ENCODE results near the gene GPR157. TPM values are rescaled to one million over a fixed set of nuclear protein-coding genes. Genes with fewer than 3 reads are reported as not detected.

The GPR157 gene, protein sequence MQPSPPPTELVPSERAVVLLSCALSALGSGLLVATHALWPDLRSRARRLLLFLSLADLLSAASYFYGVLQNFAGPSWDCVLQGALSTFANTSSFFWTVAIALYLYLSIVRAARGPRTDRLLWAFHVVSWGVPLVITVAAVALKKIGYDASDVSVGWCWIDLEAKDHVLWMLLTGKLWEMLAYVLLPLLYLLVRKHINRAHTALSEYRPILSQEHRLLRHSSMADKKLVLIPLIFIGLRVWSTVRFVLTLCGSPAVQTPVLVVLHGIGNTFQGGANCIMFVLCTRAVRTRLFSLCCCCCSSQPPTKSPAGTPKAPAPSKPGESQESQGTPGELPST
- total RNA-seq (2022; extraction: Qiagen RNA extraction) = 3.0 to 8.1 TPM (median 5.7 TPM) in 5 replicates

DNA sequence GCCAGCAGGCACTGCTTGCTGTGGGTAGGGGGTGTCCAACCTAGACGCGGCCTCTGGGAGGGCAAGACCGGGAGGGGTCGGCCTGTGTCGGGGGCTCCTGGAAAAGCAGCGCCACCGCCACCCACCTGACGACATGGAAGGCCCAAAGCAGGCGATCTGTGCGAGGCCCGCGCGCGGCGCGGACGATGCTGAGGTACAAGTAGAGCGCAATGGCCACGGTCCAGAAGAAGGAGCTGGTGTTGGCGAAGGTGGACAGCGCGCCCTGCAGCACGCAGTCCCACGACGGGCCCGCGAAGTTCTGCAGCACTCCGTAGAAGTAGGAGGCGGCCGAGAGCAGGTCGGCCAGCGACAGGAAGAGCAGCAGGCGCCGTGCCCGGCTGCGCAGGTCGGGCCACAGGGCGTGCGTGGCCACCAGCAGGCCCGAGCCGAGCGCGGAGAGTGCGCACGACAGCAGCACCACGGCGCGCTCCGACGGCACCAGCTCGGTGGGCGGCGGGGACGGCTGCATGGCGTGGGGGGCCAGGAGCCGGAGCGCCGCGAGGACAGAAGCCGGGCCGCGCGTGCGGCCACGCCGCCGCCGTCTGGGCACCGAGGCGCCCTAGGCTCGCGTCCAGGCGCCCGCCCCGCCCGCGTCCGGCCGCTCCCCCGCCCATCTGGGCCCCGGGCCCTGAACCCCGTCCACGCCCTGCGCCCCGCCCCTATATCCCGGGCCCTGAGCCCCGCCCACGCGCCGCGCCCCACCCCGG lies at the start of gene GPR157:
Gene GPR157, minus strand, starts transcription at position 583 of the 746 bp plus-strand sequence. Its CDS starts 75 bp downstream, at position 508.

DNA sequence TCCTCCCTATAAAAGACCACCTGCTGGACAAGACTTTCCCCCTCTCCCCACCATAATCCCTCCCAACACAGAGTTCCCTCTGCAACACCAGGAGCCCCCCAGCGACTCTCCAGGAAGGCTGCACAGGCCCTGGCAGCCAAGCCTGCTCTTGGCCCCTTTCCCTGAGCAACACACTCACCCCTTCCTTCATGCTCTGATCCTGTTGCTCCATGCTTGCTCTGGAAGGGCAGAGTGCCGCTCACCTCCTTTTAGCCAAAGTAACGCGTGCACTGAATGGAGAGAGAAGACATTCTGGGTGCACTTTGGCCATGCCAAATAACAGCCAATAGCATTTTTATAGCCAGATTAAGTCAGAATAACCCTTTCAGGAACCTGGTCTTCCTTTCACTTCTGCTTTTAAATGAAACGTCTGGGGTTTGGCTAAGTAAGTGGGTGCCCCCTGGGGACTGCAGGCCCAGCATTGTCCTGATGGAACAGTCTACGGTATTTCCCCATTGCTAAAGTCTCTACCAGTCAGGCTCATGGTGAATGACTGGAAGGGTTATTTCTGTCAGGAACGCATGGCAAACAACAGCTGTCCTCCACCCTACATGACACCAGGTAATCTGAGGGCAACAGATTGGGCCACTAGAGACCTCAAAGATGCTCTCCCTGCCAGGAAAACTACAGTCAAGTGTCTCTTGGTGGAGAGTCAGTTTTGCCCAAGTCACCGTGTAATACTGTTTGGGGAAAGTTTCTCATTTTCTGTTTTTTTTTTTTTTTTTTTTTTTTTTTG lies 59.4 kb downstream of the GPR157 start, which contains the start of gene SLC2A5:
Gene SLC2A5, minus strand, starts transcription at position 310 of the 775 bp plus-strand sequence. Its CDS starts 99 bp downstream, at position 211.

Other genes with a start within 250 kb of the GPR157 start
- not detected in 5 replicates for gene CA6, start 183.2 kb downstream of the GPR157 start, total RNA-seq (2022; extraction: Qiagen RNA extraction)
- gene SLC2A7, start 102.7 kb downstream of the GPR157 start, total RNA-seq (2022; extraction: Qiagen RNA extraction) = not detected in 5 replicates
- gene SLC2A5, start 59.5 kb downstream of the GPR157 start, total RNA-seq (2022; extraction: Qiagen RNA extraction) = 0.27 to 0.83 TPM (median 0.39 TPM) in 5 replicates
- 4.7 to 8.0 TPM (median 6.5 TPM) in 5 replicates for gene H6PD, start 105.7 kb upstream of the GPR157 start, total RNA-seq (2022; extraction: Qiagen RNA extraction)
- 29.5 to 37.4 TPM (median 33.2 TPM) in 5 replicates for gene SPSB1, start 163.8 kb upstream of the GPR157 start, total RNA-seq (2022; extraction: Qiagen RNA extraction)

All from A549 treated with Mapracorat at 1 μM for 4 hours (cell line).